Esophagus squamous epithelium (tissue), 4 donors: ENCODE results near the gene XIRP2.

ENCODE experiments used
- POLR2A ChIP-seq, 4 donors: fragments of 450-650 bp; IDR thresholded peaks; one replicate each; pipeline ENCODE4 v1.6.1; 2017; ENCODE audit warnings: antibody characterized with exemption in 4 of 4, mild to moderate bottlenecking in 4 of 4, moderate library complexity in 3 of 4
- TF ChIP-seq, protein P1 (sequence below), 6 experiments: fragments of 450-650 bp in 4 of 6; fragments of 200-600 bp in 2 of 6; sonication (generic) in 2 of 6; IDR thresholded peaks; one replicate each; pipeline ENCODE4 v1.5.1; 2016 to 2019; ENCODE audit warnings: antibody characterized with exemption in 6 of 6, mild to moderate bottlenecking in 4 of 6, moderate library complexity in 4 of 6

DNA sequence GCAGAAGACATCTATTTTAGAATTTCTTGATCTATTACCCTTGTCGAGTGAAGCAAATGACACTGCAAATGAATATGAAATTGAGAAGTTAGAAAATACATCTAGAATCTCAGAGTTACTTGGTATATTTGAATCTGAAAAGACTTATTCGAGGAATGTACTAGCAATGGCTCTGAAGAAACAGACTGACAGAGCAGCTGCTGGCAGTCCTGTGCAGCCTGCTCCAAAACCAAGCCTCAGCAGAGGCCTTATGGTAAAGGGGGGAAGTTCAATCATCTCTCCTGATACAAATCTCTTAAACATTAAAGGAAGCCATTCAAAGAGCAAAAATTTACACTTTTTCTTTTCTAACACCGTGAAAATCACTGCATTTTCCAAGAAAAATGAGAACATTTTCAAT is 370.4 kb downstream of the XIRP2 start:
- TF ChIP-seq, protein P1, sequence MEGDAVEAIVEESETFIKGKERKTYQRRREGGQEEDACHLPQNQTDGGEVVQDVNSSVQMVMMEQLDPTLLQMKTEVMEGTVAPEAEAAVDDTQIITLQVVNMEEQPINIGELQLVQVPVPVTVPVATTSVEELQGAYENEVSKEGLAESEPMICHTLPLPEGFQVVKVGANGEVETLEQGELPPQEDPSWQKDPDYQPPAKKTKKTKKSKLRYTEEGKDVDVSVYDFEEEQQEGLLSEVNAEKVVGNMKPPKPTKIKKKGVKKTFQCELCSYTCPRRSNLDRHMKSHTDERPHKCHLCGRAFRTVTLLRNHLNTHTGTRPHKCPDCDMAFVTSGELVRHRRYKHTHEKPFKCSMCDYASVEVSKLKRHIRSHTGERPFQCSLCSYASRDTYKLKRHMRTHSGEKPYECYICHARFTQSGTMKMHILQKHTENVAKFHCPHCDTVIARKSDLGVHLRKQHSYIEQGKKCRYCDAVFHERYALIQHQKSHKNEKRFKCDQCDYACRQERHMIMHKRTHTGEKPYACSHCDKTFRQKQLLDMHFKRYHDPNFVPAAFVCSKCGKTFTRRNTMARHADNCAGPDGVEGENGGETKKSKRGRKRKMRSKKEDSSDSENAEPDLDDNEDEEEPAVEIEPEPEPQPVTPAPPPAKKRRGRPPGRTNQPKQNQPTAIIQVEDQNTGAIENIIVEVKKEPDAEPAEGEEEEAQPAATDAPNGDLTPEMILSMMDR (IDR thresholded peaks at IDR 0.05) = no peak
- TF ChIP-seq POLR2A (IDR thresholded peaks at IDR 0.05) = no peak
